SK-N-SH treated with all-trans-retinoic acid at 6 μM for 48 hours (cell line): ENCODE results near the gene SF1.

Experiments used
- GLIS3 ChIP-seq: fragments of 250-450 bp; sonication (Bioruptor Pico); IDR thresholded peaks from 2 replicates; pipeline ENCODE4 v1.5.0; 2020; ENCODE audit warnings: mild to moderate bottlenecking, moderate library complexity
- TCF4 ChIP-seq: fragments of 250-450 bp; sonication (Bioruptor Pico); IDR thresholded peaks from 2 replicates; pipeline ENCODE4 v1.8.0; 2021; ENCODE audit warnings: mild to moderate bottlenecking, moderate library complexity, borderline replicate concordance
- TOX ChIP-seq: fragments of 250-450 bp; sonication (Bioruptor Pico); IDR thresholded peaks from 2 replicates; pipeline ENCODE4 v1.8.0; 2021; ENCODE audit warnings: mild to moderate bottlenecking, moderate library complexity, borderline replicate concordance
- ZFP3 ChIP-seq: fragments of 250-450 bp; sonication (Bioruptor Pico); IDR thresholded peaks from 2 replicates; pipeline ENCODE4 v1.5.0; 2020; ENCODE audit warnings: mild to moderate bottlenecking, moderate library complexity
- ZNF565 ChIP-seq: fragments of 450-650 bp; formaldehyde crosslinking; conservative IDR thresholded peaks from 2 replicates; pipeline ENCODE4 v1.5.0; 2020; ENCODE audit warnings: low read depth, mild to moderate bottlenecking, moderate library complexity

- TF ChIP-seq TCF4 (CRISPR knock-in tag) (no peak), ZFP3 (CRISPR knock-in tag) (no peak), TOX (CRISPR knock-in tag) (no peak), GLIS3 (CRISPR knock-in tag) (no peak), ZNF565 (CRISPR knock-in tag) (no peak)
These were observed 22.2 kb upstream of the SF1 start for GRCh38 chr11:64800303-64801157.
